Measurements from ENCODE around the gene ZNF503.

The ZNF503 gene

GRCh38 chr10:75437693-75438092 lies 36.1 kb upstream of the ZNF503 start:
- TF ChIP-seq CTCF (IDR thresholded peaks at IDR 0.05) (no peak), ZFX (IDR thresholded peaks at IDR 0.05; ENCODE audit: borderline replicate concordance) (no peak)
- H3K27ac ChIP-seq = no peak overlapping the region

- TF ChIP-seq ZFX (IDR thresholded peaks at IDR 0.05; ENCODE audit: borderline replicate concordance) (no peak), CTCF (IDR thresholded peaks at IDR 0.05) (no peak)
- H3K27ac ChIP-seq = no peak overlapping the region
Measured at GRCh38 chr10:75436896-75437295, 35.3 kb upstream of the ZNF503 start.

- TF ChIP-seq CTCF (IDR thresholded peaks at IDR 0.05) = no peak
- no peak overlapping the region for H3K27ac ChIP-seq
Measured at GRCh38 chr10:75435291-75435690, 33.7 kb upstream of the ZNF503 start.

GRCh38 chr10:75434291-75434690 lies 32.7 kb upstream of the ZNF503 start:
- no peak for TF ChIP-seq ZFX (IDR thresholded peaks at IDR 0.05; ENCODE audit: borderline replicate concordance)
- no peak overlapping the region for H3K27ac ChIP-seq

- no peak overlapping the region for H3K27ac ChIP-seq
- no peak for TF ChIP-seq CTCF (IDR thresholded peaks at IDR 0.05)
- TF ChIP-seq ZFX (IDR thresholded peaks at IDR 0.05; ENCODE audit: borderline replicate concordance) = no peak
Measured at GRCh38 chr10:75433216-75433615, 31.7 kb upstream of the ZNF503 start.

- H3K27ac ChIP-seq = no peak overlapping the region
- TF ChIP-seq CTCF (IDR thresholded peaks at IDR 0.05) (no peak), ZFX (IDR thresholded peaks at IDR 0.05; ENCODE audit: borderline replicate concordance) (no peak)
Measured at GRCh38 chr10:75432763-75433162, 31.2 kb upstream of the ZNF503 start.

- H3K27ac ChIP-seq = no peak overlapping the region
- TF ChIP-seq CTCF (IDR thresholded peaks at IDR 0.05) = no peak
- TF ChIP-seq ZFX (IDR thresholded peaks at IDR 0.05; ENCODE audit: borderline replicate concordance) = no peak
Measured at GRCh38 chr10:75432176-75432575, 30.6 kb upstream of the ZNF503 start.

Data from 22Rv1 (cell line).